Epidermal melanocyte (primary cell): Measurements from ENCODE around the gene EVA1B.

ENCODE experiments used
- DNase-seq: peaks from one replicate; pipeline ENCODE4 v3.0.0; 2011; ENCODE audit warnings: low spot score; ENCODE audit not compliant: insufficient read length

Gene EVA1B

GRCh38 chr1:36279789-36280296, 43.6 kb downstream of the EVA1B start:
- no peak for DNase-seq

DNA sequence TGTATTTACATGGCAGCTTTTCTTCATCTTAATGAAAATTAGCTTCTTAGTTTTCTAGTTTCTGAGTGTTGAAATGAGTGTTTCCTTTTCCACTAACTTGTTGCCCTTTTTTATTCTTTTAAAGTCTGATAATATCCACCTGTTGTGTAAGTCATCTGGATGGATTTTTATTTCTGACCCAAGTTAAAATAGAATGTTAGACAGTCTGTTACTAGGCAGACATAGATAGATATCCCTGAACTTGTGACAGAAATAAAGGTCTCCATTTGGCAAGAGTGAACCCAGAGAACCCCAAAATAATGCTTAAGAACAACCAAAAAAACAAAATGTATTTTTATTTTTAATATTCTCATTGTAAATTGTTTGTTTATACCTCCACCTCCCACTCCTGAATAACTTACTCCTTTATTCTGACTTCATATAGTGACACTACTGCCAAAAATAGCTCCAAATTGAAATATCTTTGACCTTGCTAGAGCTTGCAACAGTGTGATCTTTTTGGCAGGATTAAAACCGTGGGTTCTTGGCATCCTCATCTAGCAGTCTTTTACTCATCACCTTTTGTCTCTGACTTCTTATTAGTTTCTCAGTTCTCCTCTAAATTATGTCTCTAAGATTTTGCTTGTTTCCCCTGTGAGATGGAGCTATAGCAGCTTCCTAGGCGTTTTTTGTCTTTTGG, 44.2 kb downstream of the EVA1B start:
- DNase-seq, result no peak

DNA sequence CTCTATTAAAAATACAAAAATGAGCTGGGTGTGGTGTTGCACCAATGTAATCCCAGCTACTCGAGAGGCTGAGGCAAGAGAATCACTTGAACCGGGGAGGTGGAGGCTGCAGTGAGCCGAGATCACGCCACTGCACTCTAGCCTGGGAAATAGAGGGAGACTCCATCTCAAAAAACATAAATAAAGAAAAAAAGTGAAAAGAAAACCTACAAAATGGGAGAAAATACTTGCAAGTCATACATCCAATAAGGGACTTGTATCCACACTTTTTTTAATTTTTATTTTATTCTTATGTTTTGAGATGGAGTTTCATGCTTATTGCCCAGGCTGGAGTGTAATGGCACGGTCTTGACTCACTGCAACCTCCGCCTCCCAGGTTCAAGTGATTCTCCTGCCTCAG, 46.8 kb downstream of the EVA1B start:
- no peak for DNase-seq

- no peak for DNase-seq
Measured at GRCh38 chr1:36274201-36274600, 49.2 kb downstream of the EVA1B start.

DNA sequence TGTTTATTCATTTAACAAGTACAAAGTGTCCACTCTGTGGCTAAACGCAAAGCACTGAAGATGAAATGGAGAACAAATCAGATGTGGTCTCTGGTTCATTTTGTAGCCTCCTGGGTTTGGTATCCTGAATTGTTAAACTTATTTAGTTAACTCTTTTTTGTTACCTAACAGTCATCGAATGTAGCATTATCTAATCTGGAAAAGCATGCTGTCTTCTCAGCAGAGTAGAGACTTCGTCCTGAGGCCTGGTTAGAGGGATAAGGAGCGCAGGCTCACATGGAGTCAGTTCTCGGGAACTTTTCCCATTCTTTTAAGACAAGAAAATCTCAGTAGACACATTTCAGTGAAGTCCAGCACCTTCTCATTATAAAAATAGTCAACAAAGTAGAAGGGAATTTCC, 50.4 kb downstream of the EVA1B start:
- DNase-seq, result no peak
